ENCODE data around the gene SLC6A9. TPM values are rescaled to one million over a fixed set of nuclear protein-coding genes. Genes with fewer than 3 reads are reported as not detected.

The SLC6A9 gene
- total RNA-seq, 1 donor from 2014 or later, result 2.9 TPM

DNA sequence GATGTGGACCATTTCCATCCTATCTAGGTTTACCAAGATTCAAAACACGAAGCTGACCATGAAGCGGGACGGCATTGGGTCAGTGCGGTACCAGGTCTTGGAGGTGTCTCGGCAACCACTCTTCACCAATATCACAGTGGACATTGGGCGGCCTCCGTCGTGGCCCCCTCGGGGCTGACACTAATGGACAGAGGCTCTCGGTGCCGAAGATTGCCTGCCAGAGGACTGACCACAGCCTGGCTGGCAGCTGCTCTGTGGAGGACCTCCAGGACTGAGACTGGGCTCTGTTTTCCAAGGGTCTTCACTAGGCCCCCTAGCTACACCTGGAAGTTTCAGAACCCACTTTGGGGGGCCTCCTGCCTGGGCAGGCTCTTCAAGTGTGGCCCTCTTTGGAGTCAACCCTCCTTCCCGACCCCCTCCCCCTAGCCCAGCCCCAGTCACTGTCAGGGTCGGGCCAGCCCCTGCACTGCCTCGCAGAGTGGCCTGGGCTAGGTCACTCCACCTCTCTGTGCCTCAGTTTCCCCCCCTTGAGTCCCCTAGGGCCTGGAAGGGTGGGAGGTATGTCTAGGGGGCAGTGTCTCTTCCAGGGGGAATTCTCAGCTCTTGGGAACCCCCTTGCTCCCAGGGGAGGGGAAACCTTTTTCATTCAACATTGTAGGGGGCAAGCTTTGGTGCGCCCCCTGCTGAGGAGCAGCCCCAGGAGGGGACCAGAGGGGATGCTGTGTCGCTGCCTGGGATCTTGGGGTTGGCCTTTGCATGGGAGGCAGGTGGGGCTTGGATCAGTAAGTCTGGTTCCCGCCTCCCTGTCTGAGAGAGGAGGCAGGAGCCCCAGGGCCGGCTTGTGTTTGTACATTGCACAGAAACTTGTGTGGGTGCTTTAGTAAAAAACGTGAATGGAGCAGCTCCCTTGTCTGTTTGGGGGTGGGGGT, 40.7 kb downstream of the SLC6A9 start:
- no peak for DNase-seq (ENCODE audit: low spot score in 2 of 2)
- no peak for FAIRE-seq

DNA sequence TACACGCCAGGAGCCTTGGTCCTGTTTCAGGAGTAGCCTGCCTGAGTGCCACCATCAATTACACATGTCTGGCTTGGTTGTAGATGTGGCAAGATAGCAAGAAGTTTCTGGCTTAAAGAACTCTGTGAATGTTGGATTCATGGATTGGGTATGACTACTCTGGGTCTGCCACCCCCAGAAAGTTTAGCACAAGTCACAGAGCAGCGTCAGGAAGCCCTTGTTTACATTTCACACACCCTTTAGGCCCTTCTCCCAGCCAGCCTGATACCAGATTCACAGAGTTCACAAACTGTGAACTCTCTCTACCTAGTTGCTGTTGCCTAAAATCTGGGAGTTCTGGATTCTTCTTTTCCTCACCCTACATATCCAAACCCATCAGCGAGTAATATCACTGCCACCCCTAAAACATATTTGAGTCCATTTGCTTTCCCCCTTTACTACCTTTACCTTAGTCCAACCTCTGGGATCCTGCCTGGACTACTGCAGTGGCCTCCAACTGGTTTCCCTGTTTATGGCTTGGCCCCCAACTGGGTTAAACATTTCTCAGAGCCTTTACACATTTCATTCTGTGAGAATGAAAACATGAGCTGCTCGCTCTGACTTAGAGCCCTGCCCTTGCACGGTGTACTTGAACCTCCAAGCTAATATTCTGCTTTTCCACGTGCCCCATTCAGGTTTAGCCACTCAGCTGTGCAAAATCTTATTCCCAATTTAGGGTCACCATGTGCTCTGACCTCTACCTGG, 43.9 kb downstream of the SLC6A9 start:
- no peak for FAIRE-seq
- no peak for DNase-seq (ENCODE audit: low spot score in 2 of 2)

DNA sequence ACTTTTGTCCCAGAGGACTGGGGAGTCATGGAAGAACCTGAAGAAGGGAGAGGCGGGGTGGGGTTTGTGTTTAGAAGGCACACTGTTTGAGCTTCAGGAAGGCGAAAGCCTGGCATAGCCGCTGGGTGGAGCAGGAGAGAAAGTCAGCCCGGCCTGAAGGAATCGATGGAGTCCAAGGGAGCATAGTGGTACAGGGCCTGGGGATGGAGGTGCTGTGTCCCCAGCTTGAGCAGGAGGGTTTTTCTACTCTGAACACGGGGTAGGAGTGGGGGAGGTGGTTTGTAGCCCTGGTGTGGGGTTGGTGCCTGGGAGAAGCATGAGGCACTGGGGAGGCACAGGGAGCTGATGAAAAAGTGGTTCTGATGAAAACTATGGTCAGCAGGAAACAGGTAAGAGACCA, 44.5 kb downstream of the SLC6A9 start:
- FAIRE-seq, result no peak
- DNase-seq (ENCODE audit: low spot score in 2 of 2), result no peak

DNA sequence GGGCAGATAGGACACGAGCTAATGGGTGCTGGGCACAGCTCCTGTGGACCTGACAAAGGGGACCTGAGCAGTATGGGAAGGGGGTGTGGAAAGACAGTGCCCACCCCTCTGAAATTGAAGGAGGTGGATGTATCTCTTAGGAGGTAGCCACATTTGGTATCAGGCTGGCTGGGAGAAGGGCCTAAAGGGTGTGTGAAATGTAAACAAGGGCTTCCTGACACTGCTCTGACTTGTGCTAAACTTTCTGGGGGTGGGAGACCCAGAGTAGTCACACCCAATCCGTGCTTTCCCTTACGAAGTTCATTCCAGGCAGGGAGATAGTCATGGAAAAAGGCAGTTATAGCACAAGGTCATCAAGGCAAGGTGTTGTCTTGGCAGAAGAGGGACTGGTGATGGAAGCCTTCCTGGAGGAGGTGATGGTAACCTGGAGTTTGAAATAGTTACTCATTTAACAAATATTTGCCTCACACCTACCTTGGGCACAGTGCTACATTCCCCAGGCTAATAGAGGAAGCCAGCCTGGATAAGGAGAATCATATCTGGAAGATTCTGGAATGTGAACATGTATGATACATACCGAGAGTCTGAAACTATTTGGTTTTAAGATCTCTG, 45.2 kb downstream of the SLC6A9 start:
- DNase-seq (ENCODE audit: low spot score in 2 of 2), result no peak
- no peak for FAIRE-seq

DNA sequence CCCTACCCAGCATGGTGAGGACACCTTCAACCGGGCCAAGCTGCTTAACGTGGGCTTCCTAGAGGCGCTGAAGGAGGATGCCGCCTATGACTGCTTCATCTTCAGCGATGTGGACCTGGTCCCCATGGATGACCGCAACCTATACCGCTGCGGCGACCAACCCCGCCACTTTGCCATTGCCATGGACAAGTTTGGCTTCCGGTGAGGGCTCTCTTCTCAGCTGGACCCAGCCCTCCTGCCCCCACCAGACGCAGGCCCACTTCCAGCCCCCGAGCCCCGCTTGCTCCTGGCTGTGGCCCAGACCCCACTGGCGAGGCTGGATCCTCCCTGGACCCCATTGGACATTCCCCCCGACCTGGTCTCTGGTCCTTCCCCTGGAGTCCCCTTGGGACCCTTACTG, 46.4 kb downstream of the SLC6A9 start:
- no peak for FAIRE-seq
- no peak for DNase-seq (ENCODE audit: low spot score in 2 of 2)

DNA sequence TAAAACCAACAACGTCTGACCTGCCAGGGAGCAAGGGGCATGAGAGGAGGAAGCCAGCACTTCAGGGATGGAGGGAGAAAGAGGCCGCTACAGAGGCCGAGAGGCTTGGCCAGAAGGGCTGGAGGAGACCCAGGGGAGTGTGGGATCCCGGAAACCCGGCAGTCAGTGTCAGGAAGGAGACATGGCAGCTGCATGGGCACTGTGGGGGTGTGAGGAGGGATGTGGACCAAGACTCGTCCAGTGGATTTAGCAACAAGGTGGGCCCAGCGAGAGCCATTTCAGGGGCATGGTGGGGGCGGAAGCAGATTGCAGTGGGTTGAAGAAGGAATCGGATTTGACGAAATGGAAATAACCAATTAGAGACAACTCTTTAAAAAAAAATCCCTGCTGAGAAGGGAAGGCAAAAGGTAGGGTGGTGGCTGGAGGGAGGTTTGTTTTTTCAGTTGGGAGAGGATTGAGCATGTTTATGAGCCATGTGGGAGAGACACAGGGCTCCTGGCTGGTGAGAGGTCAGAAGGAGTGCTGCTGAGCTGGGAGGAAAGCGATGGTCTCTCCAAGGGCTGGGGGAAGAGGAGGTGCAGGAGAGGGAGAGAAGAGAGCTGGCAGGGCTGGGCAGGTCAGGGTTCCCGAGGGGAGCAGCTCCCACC, 47.9 kb downstream of the SLC6A9 start:
- DNase-seq (ENCODE audit: low spot score in 2 of 2) (peak in 1 of 2 donors; percentile 43), FAIRE-seq (no peak)

DNA sequence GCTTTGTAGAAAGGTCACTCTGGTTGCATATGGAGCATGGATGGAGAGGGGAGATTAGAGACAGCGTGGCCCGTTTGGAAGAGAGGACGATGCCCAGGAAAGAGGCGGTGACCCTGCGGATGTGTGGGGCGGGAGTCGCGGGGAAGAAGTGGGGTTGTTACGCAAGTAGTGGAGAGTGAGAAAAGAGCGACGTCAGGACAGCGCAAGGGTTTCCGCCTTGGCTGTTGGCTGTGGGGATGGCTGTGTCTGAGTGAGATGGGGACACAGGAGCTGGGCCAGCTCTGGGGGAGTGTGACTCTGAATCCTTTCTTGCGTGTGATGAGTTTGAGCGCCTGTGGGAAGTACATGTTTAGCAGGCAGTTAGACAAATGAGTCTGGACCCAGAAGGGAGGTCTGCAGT, 48.5 kb downstream of the SLC6A9 start:
- DNase-seq (ENCODE audit: low spot score in 2 of 2) (peak in 1 of 2 donors; percentile 52), FAIRE-seq (no peak)

DNA sequence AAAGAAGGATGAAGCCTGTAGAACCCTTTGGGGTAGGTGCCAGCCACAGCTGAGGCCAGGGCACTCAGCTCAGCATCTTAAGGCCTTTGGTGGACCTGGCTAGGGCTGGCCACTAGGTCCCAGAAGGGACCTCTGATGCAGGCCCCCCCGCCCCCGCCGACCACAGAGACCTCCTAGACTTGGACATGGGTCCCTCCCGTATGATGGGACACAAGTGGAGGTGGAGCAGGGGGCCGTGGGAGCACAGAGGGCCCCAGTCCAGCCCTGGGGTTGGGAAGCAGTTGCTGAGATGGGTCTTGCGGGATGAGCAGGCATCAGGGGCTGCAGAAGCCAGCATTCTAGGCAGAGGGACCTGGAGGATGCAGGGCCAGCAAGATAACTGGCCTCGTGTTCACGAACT, 49.0 kb downstream of the SLC6A9 start:
- DNase-seq (ENCODE audit: low spot score in 2 of 2) (no peak), FAIRE-seq (no peak)

DNA sequence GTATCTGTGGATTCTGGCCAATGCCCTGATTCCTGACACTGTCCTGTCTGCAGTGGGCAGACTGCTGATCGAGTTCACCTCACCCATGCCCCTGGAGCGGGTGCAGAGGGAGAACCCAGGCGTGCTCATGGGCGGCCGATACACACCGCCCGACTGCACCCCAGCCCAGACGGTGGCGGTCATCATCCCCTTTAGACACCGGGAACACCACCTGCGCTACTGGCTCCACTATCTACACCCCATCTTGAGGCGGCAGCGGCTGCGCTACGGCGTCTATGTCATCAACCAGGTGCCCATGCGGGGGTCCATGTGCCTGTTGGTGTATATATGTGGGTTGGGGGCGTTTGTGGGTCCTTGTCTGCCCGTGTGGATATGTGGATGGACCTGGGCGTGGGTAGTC, 49.6 kb downstream of the SLC6A9 start:
- FAIRE-seq (no peak), DNase-seq (ENCODE audit: low spot score in 2 of 2) (no peak)

DNA sequence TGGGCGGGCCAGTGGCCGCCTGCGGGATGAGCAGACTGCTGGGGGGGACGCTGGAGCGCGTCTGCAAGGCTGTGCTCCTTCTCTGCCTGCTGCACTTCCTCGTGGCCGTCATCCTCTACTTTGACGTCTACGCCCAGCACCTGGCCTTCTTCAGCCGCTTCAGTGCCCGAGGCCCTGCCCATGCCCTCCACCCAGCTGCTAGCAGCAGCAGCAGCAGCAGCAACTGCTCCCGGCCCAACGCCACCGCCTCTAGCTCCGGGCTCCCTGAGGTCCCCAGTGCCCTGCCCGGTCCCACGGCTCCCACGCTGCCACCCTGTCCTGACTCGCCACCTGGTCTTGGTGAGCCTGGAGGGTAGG, 50.1 kb downstream of the SLC6A9 start:
- DNase-seq (ENCODE audit: low spot score in 2 of 2) (no peak), FAIRE-seq (no peak)

DNA sequence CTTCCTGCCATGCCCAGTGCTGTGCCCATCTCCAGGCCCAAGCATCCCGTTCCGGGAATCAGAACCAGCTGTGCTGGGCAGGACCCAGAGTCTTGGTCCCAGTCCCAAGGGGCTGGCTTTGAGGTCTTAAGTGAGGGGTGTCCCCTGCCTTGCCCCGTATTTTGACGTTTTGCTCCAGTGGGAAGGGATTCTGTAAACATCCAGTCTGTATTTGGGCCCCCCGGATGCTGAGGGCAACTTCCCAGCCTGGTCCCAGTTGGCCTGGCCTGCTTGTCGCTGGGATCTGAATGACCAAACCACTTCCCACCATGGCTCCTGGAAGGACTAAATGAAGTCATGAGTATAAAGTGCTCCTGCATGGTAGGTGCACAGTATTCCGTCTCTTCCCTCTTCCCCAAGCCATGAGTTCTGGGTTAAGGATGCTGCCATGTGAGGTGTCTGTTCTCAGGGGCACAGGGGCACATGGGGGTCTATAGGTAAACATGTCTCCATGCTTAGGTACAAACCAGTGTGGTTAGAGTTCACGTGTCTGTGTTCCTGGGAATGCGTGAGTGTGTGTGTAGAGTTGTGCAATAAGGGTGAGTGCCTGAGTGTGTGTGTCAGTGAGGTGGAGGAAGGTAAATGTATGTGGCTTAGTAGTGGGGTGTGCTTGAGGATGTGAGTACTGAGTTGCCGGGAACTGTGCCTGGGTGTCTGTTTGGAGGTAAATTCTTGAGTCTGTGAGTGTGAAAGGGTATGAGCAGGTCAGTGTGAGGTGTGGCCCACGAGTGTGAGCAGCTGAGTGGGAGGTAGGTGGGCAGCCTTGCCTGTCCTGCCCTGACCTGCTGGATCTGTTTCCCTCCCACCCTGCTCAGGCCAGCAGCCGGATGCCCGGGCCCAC, 50.8 kb downstream of the SLC6A9 start:
- FAIRE-seq (no peak), DNase-seq (ENCODE audit: low spot score in 2 of 2) (no peak)

DNA sequence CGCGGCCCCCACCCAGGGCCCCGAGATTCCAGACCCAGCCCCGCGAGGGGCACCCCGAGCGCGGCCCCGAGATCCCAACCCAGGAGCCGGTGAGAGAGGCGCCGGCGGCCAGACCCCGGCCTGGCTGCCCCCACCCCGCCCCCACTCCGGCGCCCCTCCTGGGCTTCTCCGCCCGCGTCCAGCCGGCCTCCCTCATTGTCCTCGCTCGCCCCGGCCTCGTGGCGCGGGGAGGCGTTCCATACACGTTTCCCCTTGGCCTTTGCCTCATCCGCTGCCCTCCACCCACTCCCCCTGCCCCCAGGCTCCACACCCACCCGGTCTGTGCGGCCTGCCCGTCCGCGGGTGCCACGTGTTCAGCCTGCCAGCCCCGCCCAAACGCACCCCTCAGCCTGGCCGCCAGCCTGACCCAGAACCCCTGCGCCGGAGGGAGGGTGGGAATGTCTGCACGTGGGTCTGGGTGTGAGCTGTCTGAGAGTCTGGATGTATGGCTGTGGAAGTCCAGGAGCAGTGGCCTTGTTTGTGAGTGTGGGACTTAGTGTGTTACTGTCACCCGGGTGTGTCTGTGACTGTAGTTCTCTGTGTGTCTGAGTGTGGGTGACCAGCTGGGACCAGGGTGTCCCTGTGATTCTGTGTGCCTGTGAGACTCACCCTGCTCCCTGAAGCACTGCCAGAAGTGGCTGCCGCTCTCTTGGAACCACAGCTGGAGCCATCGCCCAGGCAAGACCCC, 51.6 kb downstream of the SLC6A9 start:
- DNase-seq (ENCODE audit: low spot score in 2 of 2) (peak; percentile 72 to 73), FAIRE-seq (no peak)

DNA sequence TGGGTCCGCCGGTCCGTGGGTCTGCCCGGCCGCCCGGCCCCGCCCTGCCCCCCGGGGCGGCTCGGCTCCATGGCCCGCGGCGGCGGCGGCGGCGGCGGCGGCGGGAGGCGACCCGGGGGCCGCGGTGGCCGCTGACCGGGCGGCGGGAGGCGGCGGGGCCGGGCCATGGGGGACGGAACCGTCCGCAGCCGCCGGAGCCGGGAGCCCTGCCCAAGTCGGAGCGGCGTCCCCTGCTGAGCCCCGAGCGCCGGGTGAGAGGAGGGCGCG, 52.1 kb downstream of the SLC6A9 start:
- no peak for DNase-seq (ENCODE audit: low spot score in 2 of 2)
- no peak for FAIRE-seq

DNA sequence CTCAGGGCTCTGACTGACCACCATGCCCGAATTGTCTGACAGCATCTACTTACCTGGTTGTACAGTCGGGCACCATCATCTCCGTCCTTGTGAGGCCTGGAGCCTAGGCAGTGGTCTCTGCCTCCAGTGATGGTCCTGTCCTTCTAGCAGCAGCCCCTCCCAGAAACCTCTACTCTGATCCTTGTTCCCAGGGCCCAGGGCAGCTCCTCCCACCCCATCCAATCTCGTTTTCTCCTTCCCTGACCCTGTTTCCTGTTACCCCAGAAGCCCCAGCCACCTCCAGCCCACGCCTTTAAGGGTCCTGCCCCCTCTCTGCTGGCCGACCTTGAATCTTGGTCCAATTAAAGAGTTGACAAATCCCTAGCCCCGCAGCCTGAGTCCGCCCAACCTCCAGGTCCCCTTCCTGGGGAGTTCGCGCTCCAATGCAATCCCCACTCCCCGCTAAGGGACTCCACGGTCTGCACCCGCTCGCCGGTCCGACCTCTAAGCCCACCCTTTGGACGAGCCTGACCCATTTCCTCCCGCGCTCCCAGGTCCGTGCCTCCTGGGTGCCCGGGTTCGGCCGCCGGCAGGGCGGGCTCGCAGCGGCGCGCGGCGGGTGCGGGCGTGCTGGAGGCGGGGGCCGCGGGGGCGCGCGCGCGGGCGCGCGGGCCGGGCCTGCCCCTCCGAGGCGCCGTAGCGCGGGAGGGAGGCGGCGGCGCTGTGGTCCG, 52.6 kb downstream of the SLC6A9 start, which contains the start of gene B4GALT2:
Gene B4GALT2, plus strand, starts transcription at position 660 of the 710 bp plus-strand sequence. CDS start 1,951 bp downstream, outside the sequence.
- peak; percentile 89 to 91 for DNase-seq (ENCODE audit: low spot score in 2 of 2)
- no peak for FAIRE-seq

DNA sequence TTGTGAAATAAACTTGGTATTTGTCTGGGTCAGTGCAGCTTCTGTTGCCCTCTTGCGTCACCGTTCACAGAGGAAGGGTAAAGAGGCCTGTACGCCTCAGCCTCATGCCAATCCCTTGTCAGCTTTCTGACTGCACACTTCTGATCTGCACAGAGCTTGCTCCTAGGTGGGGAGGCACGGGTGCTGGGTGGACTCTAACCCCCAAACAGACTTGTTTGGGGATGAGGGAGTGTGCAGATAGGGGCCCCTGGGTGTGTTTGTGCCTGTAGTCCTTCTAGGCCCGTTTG, 53.1 kb downstream of the SLC6A9 start:
- FAIRE-seq, result no peak

DNA sequence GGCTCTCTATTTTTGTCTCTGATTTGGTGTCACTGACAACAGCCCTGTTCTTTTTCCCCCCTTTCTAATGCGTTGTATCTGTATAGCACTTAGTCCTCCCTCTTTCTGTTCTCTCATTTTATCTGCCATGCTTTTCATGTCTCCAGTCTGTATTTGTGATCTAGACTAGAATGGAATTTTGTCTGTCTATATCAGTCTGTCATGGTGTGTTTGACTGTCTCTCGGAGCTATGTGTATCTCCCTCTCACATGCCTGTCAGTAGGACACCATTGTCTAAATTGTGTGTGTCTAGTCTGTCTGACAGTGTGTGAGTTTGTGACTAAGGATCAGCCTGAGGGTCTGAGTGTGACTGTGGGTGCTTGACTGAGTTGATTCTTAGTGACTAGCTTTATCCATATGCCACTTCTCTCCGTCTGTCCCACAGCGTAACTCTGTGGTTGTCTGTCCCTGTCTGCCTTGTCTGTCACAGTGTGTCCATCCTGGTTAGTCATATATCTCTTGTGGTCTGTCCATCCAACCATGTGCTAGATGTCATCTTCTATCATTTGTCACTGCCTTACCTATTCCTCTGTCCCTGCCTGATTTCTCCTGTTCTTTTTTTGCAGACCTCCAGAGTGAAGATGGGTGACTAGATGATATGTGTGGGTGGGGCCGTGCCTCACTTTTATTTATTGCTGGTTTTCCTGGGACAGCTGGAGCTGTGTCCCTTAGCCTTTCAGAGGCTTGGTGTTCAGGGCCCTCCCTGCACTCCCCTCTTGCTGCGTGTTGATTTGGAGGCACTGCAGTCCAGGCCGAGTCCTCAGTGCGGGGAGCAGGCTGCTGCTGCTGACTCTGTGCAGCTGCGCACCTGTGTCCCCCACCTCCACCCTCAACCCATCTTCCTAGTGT, 53.6 kb downstream of the SLC6A9 start:
- DNase-seq (ENCODE audit: low spot score in 2 of 2) (no peak), FAIRE-seq (no peak)

More for the DNA sequence above, 53.1 kb downstream of the SLC6A9 start:
- DNase-seq (ENCODE audit: low spot score in 2 of 2), result no peak

DNA sequence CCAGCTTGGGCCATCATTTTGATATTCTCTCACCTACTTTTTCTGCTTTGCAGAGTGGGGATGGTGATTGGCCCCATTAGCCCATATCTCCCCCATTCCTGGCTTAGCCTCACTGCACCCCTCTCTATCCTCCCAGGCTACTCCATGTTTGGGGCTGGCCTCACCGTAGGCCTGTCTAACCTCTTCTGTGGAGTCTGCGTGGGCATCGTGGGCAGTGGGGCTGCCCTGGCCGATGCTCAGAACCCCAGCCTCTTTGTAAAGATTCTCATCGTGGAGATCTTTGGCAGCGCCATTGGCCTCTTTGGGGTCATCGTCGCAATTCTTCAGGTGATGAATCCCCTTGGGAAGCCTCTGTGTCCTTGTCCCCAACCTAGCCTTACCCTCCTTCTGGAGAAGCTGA, 54.4 kb downstream of the SLC6A9 start:
- FAIRE-seq (no peak), DNase-seq (ENCODE audit: low spot score in 2 of 2) (no peak)

DNA sequence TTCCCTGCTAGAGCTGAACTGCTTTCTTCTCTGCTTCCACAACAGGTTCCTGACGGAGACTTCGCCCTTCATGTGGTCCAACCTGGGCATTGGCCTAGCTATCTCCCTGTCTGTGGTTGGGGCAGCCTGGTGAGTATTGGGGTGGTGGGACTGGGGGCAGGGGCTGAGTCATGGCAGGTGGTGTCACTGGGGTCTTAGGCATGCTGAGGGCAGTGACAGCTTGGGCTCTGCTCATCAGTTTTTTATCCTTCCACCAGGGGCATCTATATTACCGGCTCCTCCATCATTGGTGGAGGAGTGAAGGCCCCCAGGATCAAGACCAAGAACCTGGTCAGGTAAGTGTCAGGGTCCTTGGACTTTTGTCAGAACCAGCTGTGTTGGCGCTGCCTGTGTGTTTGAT, 55.2 kb downstream of the SLC6A9 start:
- DNase-seq (ENCODE audit: low spot score in 2 of 2) (no peak), FAIRE-seq (no peak)

Measured in frontal cortex (tissue), 4 donors.